KOPT-K1 (cell line): Measurements from ENCODE around the gene CALHM1.
A peak's percentile ranks its signal among the peaks of the same experiment; 100 is the strongest.
"Not testable (repeated sequence)": the region's sequence is repeated elsewhere in the genome, so short reads cannot be mapped to it uniquely, and the experiment has no call there.

ENCODE experiments used
- H3K27ac ChIP-seq: fragments of 200-600 bp; sonication (generic); 2 replicates; pipeline ENCODE4 v1.5.1; 2016; ENCODE audit warnings: antibody characterized with exemption, mild to moderate bottlenecking, low read depth, low read length; ENCODE audit not compliant: poor library complexity, severe bottlenecking
- H3K36me3 ChIP-seq: fragments of 200-600 bp; sonication (generic); 2 replicates; pipeline ENCODE4 v1.5.1; 2017; ENCODE audit warnings: antibody characterized with exemption, mild to moderate bottlenecking, low read length, moderate library complexity; ENCODE audit not compliant: insufficient read depth
- H3K9me3 ChIP-seq: fragments of 200-600 bp; sonication (generic); 2 replicates; pipeline ENCODE4 v1.5.1; 2017; ENCODE audit warnings: antibody characterized with exemption, low read length, mild to moderate bottlenecking; ENCODE audit not compliant: insufficient read depth, poor library complexity, severe bottlenecking

The CALHM1 gene

GRCh38 chr10:103493362-103493915 is 34.7 kb upstream of the CALHM1 start, which contains the start of gene NEURL1:
Gene NEURL1, plus strand, starts transcription at chr10:103493705. Its CDS starts 683 bp downstream, at chr10:103494388.
- Histone ChIP-seq H3K9me3 (no peaks in the 10 kb centered on the region), H3K27ac (no peak within 1 kb of the TSS), H3K36me3 (no peaks in the 10 kb centered on the region)

DNA sequence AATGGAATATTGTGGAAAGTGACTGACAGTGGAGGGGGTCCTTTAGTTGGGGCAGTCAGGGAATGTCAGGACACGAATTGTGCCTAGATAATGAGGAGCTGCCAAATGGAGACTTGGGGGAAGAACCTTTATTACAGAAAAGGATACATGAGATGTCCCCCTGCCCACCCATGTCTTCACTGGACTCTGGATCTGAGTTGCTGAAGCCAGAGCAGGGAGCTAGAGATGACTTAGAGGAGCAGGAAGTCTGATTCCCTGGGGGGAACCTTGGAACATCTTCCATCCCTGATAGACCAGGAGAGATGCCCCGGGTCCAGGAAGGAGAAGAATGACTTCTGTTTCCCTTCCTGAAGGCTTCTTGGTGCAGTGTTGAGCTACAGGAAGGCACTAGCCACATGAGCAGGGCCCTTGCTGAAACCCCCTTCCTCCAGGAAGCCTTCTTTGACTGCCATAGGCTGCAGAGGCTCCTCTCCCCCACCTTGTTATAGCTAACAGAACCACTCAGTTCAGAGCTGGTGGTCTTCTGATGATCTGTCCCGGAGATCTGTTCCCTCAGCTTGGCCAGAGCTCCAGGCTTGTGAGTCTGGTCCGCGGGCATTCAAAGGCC is 34.1 kb upstream of the CALHM1 start:
- Histone ChIP-seq H3K36me3 (no peaks in the 10 kb centered on the region), H3K27ac (no peak overlapping the region), H3K9me3 (no peaks in the 10 kb centered on the region)

DNA sequence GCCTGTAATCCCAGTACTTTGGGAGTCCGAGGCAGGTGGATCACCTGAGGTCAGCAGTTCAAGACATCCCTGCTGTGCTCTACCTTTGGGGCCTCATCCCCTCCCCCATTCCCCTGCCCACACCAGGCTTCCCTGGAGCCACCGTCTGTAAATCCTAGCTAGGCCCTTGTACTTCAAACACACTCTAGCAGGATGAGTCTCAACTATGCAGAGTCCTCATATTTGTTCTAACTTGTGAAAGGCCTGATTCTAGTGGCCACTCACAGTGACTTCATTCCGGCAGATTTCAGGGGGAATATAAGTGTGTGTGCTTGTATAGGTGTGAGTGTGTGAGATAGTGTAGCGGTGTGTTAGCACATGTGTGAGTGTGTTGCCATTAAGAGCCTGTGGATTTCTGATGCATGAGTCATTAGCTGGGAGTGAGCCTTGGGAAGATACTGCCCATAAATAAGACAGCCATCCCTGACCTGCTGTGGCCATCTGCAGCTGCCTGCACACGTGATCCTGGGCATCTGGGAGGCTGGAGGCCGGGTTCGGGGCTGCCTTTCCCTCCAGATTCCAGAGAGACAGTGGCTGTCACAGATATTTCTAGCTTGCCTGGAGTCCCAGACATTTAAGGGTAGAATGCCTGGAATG is 33.1 kb upstream of the CALHM1 start:
- Histone ChIP-seq H3K36me3 (no peaks in the 10 kb centered on the region), H3K9me3 (no peaks in the 10 kb centered on the region), H3K27ac (no peak overlapping the region)

DNA sequence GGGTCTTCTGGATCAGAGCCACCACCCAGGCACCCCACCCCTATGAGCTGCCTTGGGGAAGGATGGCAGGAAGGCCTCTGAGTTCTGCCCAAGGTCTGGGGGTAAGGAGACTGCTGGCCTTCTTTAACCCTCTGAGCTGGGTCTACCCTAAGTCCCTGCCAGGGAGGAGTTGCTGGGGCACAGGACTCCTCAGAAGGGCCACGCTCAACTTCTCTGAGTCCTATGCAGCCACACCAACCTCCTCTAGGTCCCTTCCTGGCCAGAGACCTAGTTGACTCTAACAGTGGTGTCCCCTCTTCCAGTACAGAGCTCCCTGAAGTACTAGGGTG is 32.2 kb upstream of the CALHM1 start:
- no peak overlapping the region for H3K27ac ChIP-seq
- no peaks in the 10 kb centered on the region for H3K9me3 ChIP-seq
- no peaks in the 10 kb centered on the region for H3K36me3 ChIP-seq

DNA sequence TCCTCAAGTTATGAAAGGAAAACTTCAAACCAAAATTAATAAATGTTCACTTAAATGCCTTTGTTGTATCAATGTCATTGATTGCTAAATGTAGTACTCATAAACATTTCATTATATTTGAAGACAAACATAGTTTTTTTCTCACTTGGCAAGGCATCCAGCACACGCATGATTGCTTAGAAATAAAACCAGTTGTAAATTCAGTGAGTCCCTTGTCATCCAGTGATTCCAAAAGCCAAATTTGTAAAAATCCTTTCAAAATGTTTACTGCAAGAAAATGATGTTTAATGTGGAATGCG is 28.7 kb upstream of the CALHM1 start:
- no peaks in the 10 kb centered on the region for H3K9me3 ChIP-seq
- no peaks in the 10 kb centered on the region for H3K36me3 ChIP-seq
- no peak overlapping the region for H3K27ac ChIP-seq

DNA sequence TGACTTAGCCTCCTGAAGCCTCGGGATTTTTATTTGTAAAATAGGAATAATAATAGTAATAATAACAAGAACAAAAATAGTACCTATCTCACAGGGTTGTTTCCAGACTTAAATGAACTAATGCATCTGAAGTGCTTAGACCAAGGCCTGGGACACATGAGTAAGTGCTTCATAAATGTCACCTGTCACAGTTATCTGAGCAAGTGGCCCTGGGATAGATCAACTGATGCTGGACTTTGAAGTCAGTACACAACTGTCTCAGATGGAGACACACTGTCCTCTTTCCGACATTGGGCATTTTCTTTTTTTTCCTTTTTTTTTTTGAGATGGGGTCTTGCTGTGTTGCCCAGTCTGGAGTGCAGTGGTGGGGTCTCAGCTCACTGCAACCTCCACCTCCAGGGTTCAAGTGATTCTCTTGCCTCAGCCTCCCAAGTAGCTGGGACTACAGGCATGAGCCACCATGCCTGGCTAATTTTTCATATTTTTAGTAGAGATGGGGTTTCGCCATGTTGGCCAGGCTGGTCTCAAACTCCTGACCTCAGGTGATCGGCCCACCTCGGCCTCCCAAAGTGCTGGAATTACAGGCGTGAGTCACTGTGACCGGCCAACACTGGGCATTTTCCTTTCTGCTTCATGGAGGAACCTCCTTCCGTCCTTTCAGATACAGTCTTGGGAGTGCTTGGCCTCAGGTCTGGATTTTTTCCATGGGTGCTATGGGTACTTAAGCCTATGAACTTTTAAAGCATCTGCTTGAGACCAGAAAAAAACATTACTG is 28.1 kb upstream of the CALHM1 start:
- H3K36me3 ChIP-seq, H3K27ac ChIP-seq: not testable (repeated sequence)

GRCh38 chr10:103481974-103482531 is 23.4 kb upstream of the CALHM1 start:
- Histone ChIP-seq H3K9me3 (no peaks in the 10 kb centered on the region), H3K36me3 (no peaks in the 10 kb centered on the region), H3K27ac (no peak overlapping the region)

More for the DNA sequence above, 28.1 kb upstream of the CALHM1 start:
- H3K9me3 ChIP-seq = not testable (repeated sequence)

DNA sequence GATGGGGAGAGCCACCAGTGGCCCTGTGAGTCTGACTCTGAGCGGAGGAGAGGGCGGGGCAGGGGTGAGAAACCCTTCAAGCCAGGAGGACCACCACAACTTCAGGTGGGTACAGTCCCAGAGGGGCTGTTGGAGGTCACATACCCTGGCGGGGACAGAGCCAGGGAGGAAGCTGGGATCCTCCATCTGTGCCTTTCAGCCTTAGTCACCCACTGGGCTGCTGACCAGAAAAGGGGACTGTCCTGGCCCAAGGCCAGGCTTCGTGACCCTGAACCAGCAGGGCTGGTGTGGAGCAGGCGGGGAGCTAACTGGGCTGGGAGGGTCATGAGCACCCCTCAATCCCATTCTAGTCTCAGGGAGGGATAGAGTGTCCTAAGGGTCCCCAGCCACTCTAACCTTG is 21.8 kb upstream of the CALHM1 start:
- Histone ChIP-seq H3K36me3 (no peaks in the 10 kb centered on the region), H3K27ac (no peak overlapping the region), H3K9me3 (no peaks in the 10 kb centered on the region)

DNA sequence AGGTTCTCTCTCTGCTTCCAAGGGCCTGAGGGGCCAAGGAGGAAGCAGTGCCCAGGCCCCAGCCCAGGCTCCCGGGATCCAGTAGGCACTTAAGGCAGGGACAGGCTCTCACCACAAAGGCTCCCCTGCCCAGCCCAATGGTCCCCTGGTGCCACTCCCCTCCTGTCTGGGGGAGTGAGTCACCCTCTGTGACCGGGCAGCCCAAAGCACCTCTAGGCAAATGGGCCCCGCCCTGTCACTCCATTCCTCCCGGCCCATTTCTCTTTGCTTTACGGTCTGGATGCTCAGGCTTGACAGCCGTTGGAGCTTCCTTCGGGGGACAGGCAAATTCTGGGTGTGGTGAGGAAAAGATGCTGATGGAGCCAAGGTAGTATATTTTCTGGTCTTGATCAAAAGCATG is 20.4 kb upstream of the CALHM1 start, which contains the start of gene CALHM3:
Gene CALHM3, minus strand, starts transcription at position 106 of the 400 bp plus-strand sequence. CDS start 208 bp downstream, outside the sequence.
- no peaks in the 10 kb centered on the region for H3K36me3 ChIP-seq
- H3K9me3 ChIP-seq = no peaks in the 10 kb centered on the region
- H3K27ac ChIP-seq = no peak within 1 kb of the TSS

DNA sequence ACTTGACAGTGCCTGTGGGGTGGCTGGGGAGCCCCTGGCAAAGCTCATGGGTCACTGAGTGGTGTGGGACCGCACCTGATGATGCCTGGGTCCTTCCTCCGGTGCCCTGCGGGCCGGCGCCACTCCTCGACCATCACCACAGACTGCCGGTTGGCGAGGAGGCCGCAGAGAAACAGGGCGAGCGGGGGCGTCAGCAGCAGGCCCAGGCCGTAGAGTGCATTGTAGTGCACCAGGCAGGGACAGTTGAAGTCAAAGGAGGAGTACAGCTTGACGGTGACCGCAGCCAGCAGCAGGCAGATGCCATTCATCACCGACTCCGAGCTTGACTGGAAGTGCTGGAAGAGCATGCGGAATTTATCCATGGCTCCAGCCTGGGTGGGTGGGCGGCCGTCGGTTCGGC is 20.0 kb upstream of the CALHM1 start:
- no peak overlapping the region for H3K27ac ChIP-seq
- H3K36me3 ChIP-seq = no peaks in the 10 kb centered on the region
- no peaks in the 10 kb centered on the region for H3K9me3 ChIP-seq

GRCh38 chr10:103476046-103476768 is 17.5 kb upstream of the CALHM1 start:
- Histone ChIP-seq H3K36me3 (no peaks in the 10 kb centered on the region), H3K27ac (no peak overlapping the region), H3K9me3 (no peaks in the 10 kb centered on the region)

GRCh38 chr10:103475437-103475836 is 16.7 kb upstream of the CALHM1 start:
- Histone ChIP-seq H3K9me3 (no peaks in the 10 kb centered on the region), H3K36me3 (no peaks in the 10 kb centered on the region), H3K27ac (no peak overlapping the region)

DNA sequence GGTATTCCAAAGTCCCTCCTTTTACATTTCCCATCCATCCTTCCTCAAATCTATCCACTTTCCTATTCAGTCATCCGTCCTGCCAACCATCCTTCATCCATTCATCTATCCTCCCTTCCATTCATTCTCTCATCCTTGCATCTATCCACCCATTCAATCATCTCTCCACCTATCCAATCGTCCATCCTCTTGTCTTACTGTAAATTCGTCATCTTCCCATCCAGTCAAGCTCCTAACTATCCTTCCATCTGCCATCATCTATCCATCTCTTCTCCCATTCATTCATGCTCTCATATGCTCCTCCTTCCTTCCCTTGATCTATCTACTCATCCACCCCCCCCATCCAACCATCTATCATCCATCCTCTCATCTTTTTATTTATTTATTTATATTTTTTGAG is 15.4 kb upstream of the CALHM1 start:
- Histone ChIP-seq H3K27ac (no peak overlapping the region), H3K9me3 (no peaks in the 10 kb centered on the region), H3K36me3 (no peaks in the 10 kb centered on the region)

GRCh38 chr10:103473261-103473671 is 14.6 kb upstream of the CALHM1 start:
- Histone ChIP-seq H3K9me3 (no peaks in the 10 kb centered on the region), H3K27ac (no peak overlapping the region), H3K36me3 (no peaks in the 10 kb centered on the region)

GRCh38 chr10:103472005-103472404 is 13.3 kb upstream of the CALHM1 start:
- Histone ChIP-seq H3K36me3 (no peaks in the 10 kb centered on the region), H3K9me3 (no peaks in the 10 kb centered on the region), H3K27ac (peak overlapping the region; percentile 74)
